ENCODE measurements around the gene PLCL1.

Gene PLCL1

DNA sequence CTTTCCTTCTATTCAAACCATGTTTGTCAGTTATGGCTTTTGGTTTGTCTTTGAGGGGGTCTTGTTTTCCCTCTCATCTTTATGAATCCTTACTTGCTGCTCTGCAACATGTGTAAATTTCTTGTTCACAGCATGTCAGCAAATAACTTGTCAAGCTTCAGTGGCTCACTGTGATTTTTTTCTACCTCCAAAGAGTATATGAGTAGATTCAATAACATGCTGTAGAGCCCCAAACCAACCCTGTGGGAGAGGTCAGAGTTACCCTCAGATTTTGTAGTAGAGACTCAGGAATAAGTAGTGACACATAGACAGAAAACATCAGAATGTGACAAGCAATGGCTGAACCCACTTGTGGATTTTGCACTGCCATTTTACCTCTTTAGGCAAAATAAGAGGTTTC is 121.6 kb downstream of the PLCL1 start:
- Histone ChIP-seq H3K4me3 (IDR thresholded peaks at IDR 0.05; ENCODE audit: insufficient read depth, low read depth, low read length) (no peak overlapping the region), H3K36me3 (ENCODE audit: insufficient read depth) (no peaks in the 10 kb centered on the region), H3K27ac (no peak overlapping the region), H4K20me1 (ENCODE audit: insufficient read depth) (no peaks in the 10 kb centered on the region), H3K4me1 (ENCODE audit: low read depth, poor library complexity, severe bottlenecking) (peaks cover 35% of the 10 kb centered on the region), H3K9ac (no peak overlapping the region), H3K27me3 (ENCODE audit: insufficient read depth, low read depth) (no peaks in the 10 kb centered on the region), H2AFZ (ENCODE audit: low read depth) (no peak overlapping the region), H3K79me2 (ENCODE audit: insufficient read depth, low read depth) (no peaks in the 10 kb centered on the region), H3K4me2 (peak overlapping the region; percentile 43)
- TF ChIP-seq CTCF (conservative IDR thresholded peaks at IDR 0.05; ENCODE audit: low read depth, low read length): no peak

DNA sequence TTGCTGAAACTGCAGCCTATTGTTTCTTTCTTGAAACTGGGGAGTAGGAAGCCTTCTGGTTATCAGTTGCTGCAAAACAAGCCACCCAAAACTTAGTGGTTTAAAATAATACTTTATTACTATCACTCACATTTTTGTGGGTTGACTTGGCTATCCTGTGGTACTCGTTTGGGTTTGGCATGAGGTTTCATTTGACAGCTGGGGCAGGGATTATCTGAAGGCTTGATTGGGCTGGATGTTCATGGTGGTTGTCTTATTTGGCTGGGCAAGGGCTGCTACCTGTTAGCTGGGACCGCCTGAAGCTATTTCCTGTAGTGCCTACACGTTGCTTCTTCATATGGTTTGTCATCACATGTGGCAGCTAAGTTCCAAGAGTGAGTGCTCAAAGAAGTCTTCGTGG is 122.3 kb downstream of the PLCL1 start:
- H3K36me3 ChIP-seq (ENCODE audit: insufficient read depth): no peaks in the 10 kb centered on the region
- no peak overlapping the region for H3K9ac ChIP-seq
- TF ChIP-seq CTCF (conservative IDR thresholded peaks at IDR 0.05; ENCODE audit: low read depth, low read length): no peak
- H3K27ac ChIP-seq: no peak overlapping the region
- no peaks in the 10 kb centered on the region for H3K79me2 ChIP-seq (ENCODE audit: insufficient read depth, low read depth)
- H3K4me3 ChIP-seq (IDR thresholded peaks at IDR 0.05; ENCODE audit: insufficient read depth, low read depth, low read length): no peak overlapping the region
- H2AFZ ChIP-seq (ENCODE audit: low read depth): no peak overlapping the region
- H3K4me1 ChIP-seq (ENCODE audit: low read depth, poor library complexity, severe bottlenecking): peaks cover 33% of the 10 kb centered on the region
- no peaks in the 10 kb centered on the region for H4K20me1 ChIP-seq (ENCODE audit: insufficient read depth)
- H3K27me3 ChIP-seq (ENCODE audit: insufficient read depth, low read depth): no peaks in the 10 kb centered on the region
- H3K4me2 ChIP-seq: peak overlapping the region; percentile 43; the same call in 1 of the 2 replicates

DNA sequence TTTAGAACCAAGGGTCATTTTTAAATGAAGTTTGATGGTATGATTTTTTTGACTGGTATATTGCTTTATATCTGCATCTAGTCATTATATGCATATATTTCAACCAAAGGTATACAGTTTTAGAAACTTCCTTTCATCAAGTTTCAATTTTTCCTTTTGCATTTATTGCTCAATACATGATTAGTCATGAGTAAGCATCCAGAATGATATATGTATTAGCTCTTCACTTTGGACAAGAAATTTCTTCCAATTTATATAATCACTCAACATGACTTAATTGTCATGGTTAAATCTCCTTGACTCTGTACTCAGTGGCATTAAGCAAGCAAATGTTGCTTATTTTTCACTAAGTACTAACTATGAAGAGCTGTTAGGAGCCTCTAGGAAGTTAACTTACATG is 123.6 kb downstream of the PLCL1 start:
- Histone ChIP-seq H2AFZ (ENCODE audit: low read depth) (no peak overlapping the region), H3K4me2 (no peak overlapping the region), H3K27me3 (ENCODE audit: insufficient read depth, low read depth) (no peaks in the 10 kb centered on the region), H3K4me3 (IDR thresholded peaks at IDR 0.05; ENCODE audit: insufficient read depth, low read depth, low read length) (no peak overlapping the region), H3K27ac (no peak overlapping the region), H4K20me1 (ENCODE audit: insufficient read depth) (no peaks in the 10 kb centered on the region), H3K36me3 (ENCODE audit: insufficient read depth) (no peaks in the 10 kb centered on the region), H3K79me2 (ENCODE audit: insufficient read depth, low read depth) (no peaks in the 10 kb centered on the region), H3K4me1 (ENCODE audit: low read depth, poor library complexity, severe bottlenecking) (peaks cover 45% of the 10 kb centered on the region), H3K9ac (no peak overlapping the region)
- no peak for TF ChIP-seq CTCF (conservative IDR thresholded peaks at IDR 0.05; ENCODE audit: low read depth, low read length)

- H3K36me3 ChIP-seq (ENCODE audit: insufficient read depth): no peaks in the 10 kb centered on the region
- no peak overlapping the region for H2AFZ ChIP-seq (ENCODE audit: low read depth)
- TF ChIP-seq CTCF (conservative IDR thresholded peaks at IDR 0.05; ENCODE audit: low read depth, low read length): no peak
- H3K79me2 ChIP-seq (ENCODE audit: insufficient read depth, low read depth): no peaks in the 10 kb centered on the region
- H3K4me2 ChIP-seq: no peak overlapping the region
- H3K9ac ChIP-seq: no peak overlapping the region
- peaks cover 49% of the 10 kb centered on the region for H3K4me1 ChIP-seq (ENCODE audit: low read depth, poor library complexity, severe bottlenecking)
- no peak overlapping the region for H3K27ac ChIP-seq
- no peak overlapping the region for H3K4me3 ChIP-seq (IDR thresholded peaks at IDR 0.05; ENCODE audit: insufficient read depth, low read depth, low read length)
- H3K27me3 ChIP-seq (ENCODE audit: insufficient read depth, low read depth): no peaks in the 10 kb centered on the region
- H4K20me1 ChIP-seq (ENCODE audit: insufficient read depth): no peaks in the 10 kb centered on the region
These were observed 124.9 kb downstream of the PLCL1 start for GRCh38 chr2:197929008-197929885.

Measured in KMS-11 (cell line).